Midbrain (tissue), 1 donor: Measurements from ENCODE around the gene TACC2.
"Not testable (repeated sequence)": the region's sequence is repeated elsewhere in the genome, so short reads cannot be mapped to it uniquely, and the experiment has no call there.

Source experiments
- DNase-seq: peaks from one replicate; lab custom pipeline; 2025; lab: John Stamatoyannopoulos, UW

TACC2 gene

GRCh38 chr10:122096181-122096580 is 107.2 kb downstream of the TACC2 start:
- not testable (repeated sequence) for DNase-seq

GRCh38 chr10:122096705-122097104 is 107.7 kb downstream of the TACC2 start:
- DNase-seq, result no peak

- no peak for DNase-seq
Observed at GRCh38 chr10:122097935-122098334, 109.0 kb downstream of the TACC2 start.

GRCh38 chr10:122098924-122099323 is 110.0 kb downstream of the TACC2 start:
- no peak for DNase-seq

- DNase-seq, result no peak
Observed at GRCh38 chr10:122099562-122099961, 110.6 kb downstream of the TACC2 start.

GRCh38 chr10:122102146-122102868 is 113.3 kb downstream of the TACC2 start:
- DNase-seq, result no peak

- DNase-seq, result no peak
Observed at GRCh38 chr10:122102869-122103525, 114.0 kb downstream of the TACC2 start.

GRCh38 chr10:122103592-122103991 is 114.6 kb downstream of the TACC2 start:
- DNase-seq, result no peak

- not testable (repeated sequence) for DNase-seq
Observed at GRCh38 chr10:122108786-122109185, 119.8 kb downstream of the TACC2 start.

GRCh38 chr10:122112021-122112616 is 123.2 kb downstream of the TACC2 start:
- DNase-seq, result no peak

- DNase-seq, result peak; percentile 30
Observed at GRCh38 chr10:122112625-122113160, 123.7 kb downstream of the TACC2 start.

GRCh38 chr10:122113161-122113944 is 124.4 kb downstream of the TACC2 start:
- no peak for DNase-seq

GRCh38 chr10:122113945-122114747 is 125.2 kb downstream of the TACC2 start:
- no peak for DNase-seq

GRCh38 chr10:122115874-122116273 is 126.9 kb downstream of the TACC2 start:
- DNase-seq, result no peak

GRCh38 chr10:122116331-122116730 is 127.4 kb downstream of the TACC2 start:
- no peak for DNase-seq

- DNase-seq, result no peak
Observed at GRCh38 chr10:122117475-122117874, 128.5 kb downstream of the TACC2 start.

GRCh38 chr10:122120008-122120744 is 131.2 kb downstream of the TACC2 start:
- DNase-seq, result no peak

- DNase-seq, result no peak
Observed at GRCh38 chr10:122121059-122121458, 132.1 kb downstream of the TACC2 start.

- no peak for DNase-seq
Observed at GRCh38 chr10:122122493-122122892, 133.5 kb downstream of the TACC2 start.

GRCh38 chr10:122123186-122123585 is 134.2 kb downstream of the TACC2 start:
- no peak for DNase-seq

GRCh38 chr10:122124342-122124741 is 135.4 kb downstream of the TACC2 start:
- DNase-seq, result no peak
